HUES64 (cell line): ENCODE measurements around the gene OR2Y1. TPM values are rescaled to one million over a fixed set of nuclear protein-coding genes. Genes with fewer than 3 reads are reported as not detected.
A peak's percentile ranks its signal among the peaks of the same experiment; 100 is the strongest.
"Not testable (repeated sequence)": the region's sequence is repeated elsewhere in the genome, so short reads cannot be mapped to it uniquely, and the experiment has no call there.

Source experiments
- H3K27ac ChIP-seq: 2 replicates; pipeline ENCODE4 v1.7.0; 2013; ENCODE audit warnings: low read depth, low read length, inconsistent platforms
- H3K27me3 ChIP-seq: 2 replicates; pipeline ENCODE4 v1.6.1; 2013; ENCODE audit warnings: mild to moderate bottlenecking, low read length; ENCODE audit not compliant: insufficient read depth
- H3K36me3 ChIP-seq: 2 replicates; pipeline ENCODE4 v1.6.1; 2013; ENCODE audit warnings: mild to moderate bottlenecking, low read length; ENCODE audit not compliant: insufficient read depth
- H3K4me1 ChIP-seq: 2 replicates; pipeline ENCODE4 v1.6.1; 2013; ENCODE audit warnings: mild to moderate bottlenecking, low read length, moderate library complexity; ENCODE audit not compliant: insufficient read depth
- H3K4me3 ChIP-seq: 2 replicates; pipeline ENCODE4 v1.5.1; 2013; ENCODE audit warnings: mild to moderate bottlenecking, low read length, moderate library complexity
- H3K9ac ChIP-seq: 2 replicates; pipeline ENCODE4 v1.6.1; 2013; ENCODE audit warnings: mild to moderate bottlenecking, low read depth, low read length
- H3K9me3 ChIP-seq: 2 replicates; pipeline ENCODE4 v1.6.1; 2013; ENCODE audit warnings: low read depth, low read length; ENCODE audit not compliant: insufficient read depth
- WGBS: fragments of 150-250, 120-280 bp; methylation state at CpG from one replicate; pipeline ENCODE4 v1.1.7; 2013; ENCODE audit warnings: missing lambda C conversion rate; 5-methylcytosine and 5-hydroxymethylcytosine counted together
- polyA plus RNA-seq, 2 experiments: library from polyadenylated mRNA; stranded (reverse); fragments of 50-300 nt; gene quantifications; one replicate each; pipeline ENCODE4 v1.2.3, GENCODE V29; 2013

OR2Y1 gene
- not detected for polyA plus RNA-seq (2013, experiment 1 of 2)
- polyA plus RNA-seq (2013, experiment 2 of 2) = not detected

- no peaks in the 10 kb centered on the region for H3K36me3 ChIP-seq
- no peaks in the 10 kb centered on the region for H3K4me1 ChIP-seq
- H3K4me3 ChIP-seq = no peak within 1 kb of the TSS
- no peak within 1 kb of the TSS for H3K27ac ChIP-seq
- no peaks in the 10 kb centered on the region for H3K9me3 ChIP-seq
- no peaks in the 10 kb centered on the region for H3K27me3 ChIP-seq
- 81% methylated on average over 2 of the region's 2 CpGs for WGBS
- H3K9ac ChIP-seq = no peak within 1 kb of the TSS
Measured at GRCh38 chr5:180739958-180740357, at the start of gene OR2Y1. Gene OR2Y1 (minus strand): TSS chr5:180740058. CDS start chr5:180740058, 0 bp downstream.

GRCh38 chr5:180788651-180789410 is 49.0 kb upstream of the OR2Y1 start:
- not testable (repeated sequence) for H3K27me3 ChIP-seq, H3K27ac ChIP-seq, H3K4me3 ChIP-seq, H3K9ac ChIP-seq, H3K9me3 ChIP-seq
- Histone ChIP-seq H3K4me1 (peaks cover 38% of the 10 kb centered on the region), H3K36me3 (peaks cover 22% of the 10 kb centered on the region)
- 97% methylated on average over 19 of the region's 19 CpGs for WGBS

GRCh38 chr5:180787711-180788431 is 48.0 kb upstream of the OR2Y1 start:
- no peak overlapping the region for H3K9ac ChIP-seq
- no peaks in the 10 kb centered on the region for H3K27me3 ChIP-seq
- no peaks in the 10 kb centered on the region for H3K9me3 ChIP-seq
- H3K27ac ChIP-seq = peak overlapping the region; percentile 41; the same call in 1 of the 2 replicates
- H3K4me3 ChIP-seq = no peak overlapping the region
- 81% methylated on average over 20 of the region's 20 CpGs for WGBS
- H3K4me1 ChIP-seq = peaks cover 38% of the 10 kb centered on the region
- peaks cover 22% of the 10 kb centered on the region for H3K36me3 ChIP-seq

GRCh38 chr5:180786531-180787398 is 46.9 kb upstream of the OR2Y1 start:
- H3K4me3 ChIP-seq = no peak overlapping the region
- H3K4me1 ChIP-seq = peaks cover 38% of the 10 kb centered on the region
- H3K36me3 ChIP-seq = peaks cover 16% of the 10 kb centered on the region
- H3K9ac ChIP-seq = peak overlapping the region; percentile 61
- no peaks in the 10 kb centered on the region for H3K9me3 ChIP-seq
- H3K27ac ChIP-seq = peak overlapping the region; percentile 90
- 81% methylated on average over 21 of the region's 21 CpGs for WGBS
- H3K27me3 ChIP-seq = no peaks in the 10 kb centered on the region

- Histone ChIP-seq H3K27ac (peak overlapping the region; percentile 90), H3K4me3 (peak overlapping the region; percentile 31; the same call in 1 of the 2 replicates), H3K9me3 (peaks cover 5% of the 10 kb centered on the region; the same call in 1 of the 2 replicates), H3K36me3 (peaks cover 6% of the 10 kb centered on the region), H3K4me1 (peaks cover 38% of the 10 kb centered on the region), H3K9ac (peak overlapping the region; percentile 61), H3K27me3 (no peaks in the 10 kb centered on the region)
- WGBS = 29% methylated on average over 5 of the region's 5 CpGs
Measured at GRCh38 chr5:180785794-180786221, 46.0 kb upstream of the OR2Y1 start.

GRCh38 chr5:180785121-180785781 is 45.4 kb upstream of the OR2Y1 start:
- no peaks in the 10 kb centered on the region for H3K27me3 ChIP-seq
- H3K4me1 ChIP-seq = peaks cover 38% of the 10 kb centered on the region
- 68% methylated on average over 14 of the region's 15 CpGs for WGBS
- H3K9me3 ChIP-seq = peaks cover 5% of the 10 kb centered on the region; the same call in 1 of the 2 replicates
- H3K4me3 ChIP-seq = peak overlapping the region; percentile 31; the same call in 1 of the 2 replicates
- H3K36me3 ChIP-seq = peaks cover 2% of the 10 kb centered on the region; the same call in 1 of the 2 replicates
- peak overlapping the region; percentile 61; the same call in 1 of the 2 replicates for H3K9ac ChIP-seq
- peak overlapping the region; percentile 90 for H3K27ac ChIP-seq

- 40% methylated on average over 7 of the region's 13 CpGs for WGBS
- H3K9me3 ChIP-seq = peaks cover 8% of the 10 kb centered on the region
- no peaks in the 10 kb centered on the region for H3K27me3 ChIP-seq
- no peak overlapping the region for H3K4me3 ChIP-seq
- H3K27ac ChIP-seq = no peak overlapping the region
- H3K4me1 ChIP-seq = peaks cover 38% of the 10 kb centered on the region
- H3K36me3 ChIP-seq = peaks cover 2% of the 10 kb centered on the region; the same call in 1 of the 2 replicates
- H3K9ac ChIP-seq = no peak overlapping the region
Measured at GRCh38 chr5:180784497-180785097, 44.7 kb upstream of the OR2Y1 start.

- H3K4me3 ChIP-seq = no peak overlapping the region
- H3K9ac ChIP-seq = no peak overlapping the region
- peaks cover 38% of the 10 kb centered on the region for H3K4me1 ChIP-seq
- no peaks in the 10 kb centered on the region for H3K27me3 ChIP-seq
- WGBS = 86% methylated on average over 12 of the region's 12 CpGs
- no peak overlapping the region for H3K27ac ChIP-seq
- H3K9me3 ChIP-seq = peaks cover 8% of the 10 kb centered on the region
- H3K36me3 ChIP-seq = no peaks in the 10 kb centered on the region
Measured at GRCh38 chr5:180783340-180784052, 43.6 kb upstream of the OR2Y1 start.

GRCh38 chr5:180782748-180783147 is 42.9 kb upstream of the OR2Y1 start:
- H3K36me3 ChIP-seq = no peaks in the 10 kb centered on the region
- H3K27ac ChIP-seq = no peak overlapping the region
- WGBS = 92% methylated on average over 2 of the region's 2 CpGs
- H3K9ac ChIP-seq = no peak overlapping the region
- H3K9me3 ChIP-seq = peaks cover 8% of the 10 kb centered on the region
- no peak overlapping the region for H3K4me3 ChIP-seq
- H3K4me1 ChIP-seq = peaks cover 31% of the 10 kb centered on the region
- no peaks in the 10 kb centered on the region for H3K27me3 ChIP-seq
